ENCODE measurements around the gene GPR78.

The GPR78 gene

GRCh38 chr4:8580321-8581093 is at the start of gene GPR78:
GPR78 (plus strand) TSS chr4:8580392; CDS start chr4:8580983, 591 bp downstream.
- in situ Hi-C loops (cut with MboI; ENCODE audit: low sequenced_read_pairs), result no loop called here

- in situ Hi-C loops (cut with MboI; ENCODE audit: low sequenced_read_pairs), result no loop called here
Measured at GRCh38 chr4:8532245-8532781, 47.9 kb upstream of the GPR78 start.

- in situ Hi-C loops (cut with MboI; ENCODE audit: low sequenced_read_pairs), result no loop called here
Measured at GRCh38 chr4:8533274-8533865, 46.8 kb upstream of the GPR78 start.

GRCh38 chr4:8534129-8534528 is 46.1 kb upstream of the GPR78 start:
- in situ Hi-C loops (cut with MboI; ENCODE audit: low sequenced_read_pairs), result no loop called here

- in situ Hi-C loops (cut with MboI; ENCODE audit: low sequenced_read_pairs), result no loop called here
Measured at GRCh38 chr4:8534611-8535010, 45.6 kb upstream of the GPR78 start.

GRCh38 chr4:8536467-8536866 is 43.7 kb upstream of the GPR78 start:
- in situ Hi-C loops (cut with MboI; ENCODE audit: low sequenced_read_pairs), result no loop called here

GRCh38 chr4:8537041-8537461 is 43.1 kb upstream of the GPR78 start:
- in situ Hi-C loops (cut with MboI; ENCODE audit: low sequenced_read_pairs), result no loop called here

- in situ Hi-C loops (cut with MboI; ENCODE audit: low sequenced_read_pairs), result no loop called here
Measured at GRCh38 chr4:8538076-8538702, 42.0 kb upstream of the GPR78 start.

GRCh38 chr4:8538703-8539567 is 41.3 kb upstream of the GPR78 start:
- in situ Hi-C loops (cut with MboI; ENCODE audit: low sequenced_read_pairs), result no loop called here

GRCh38 chr4:8539661-8540060 is 40.5 kb upstream of the GPR78 start:
- in situ Hi-C loops (cut with MboI; ENCODE audit: low sequenced_read_pairs), result no loop called here

- in situ Hi-C loops (cut with MboI; ENCODE audit: low sequenced_read_pairs), result no loop called here
Measured at GRCh38 chr4:8540072-8540471, 40.1 kb upstream of the GPR78 start.

GRCh38 chr4:8540586-8540985 is 39.6 kb upstream of the GPR78 start:
- in situ Hi-C loops (cut with MboI; ENCODE audit: low sequenced_read_pairs), result no loop called here

GRCh38 chr4:8540991-8541390 is 39.2 kb upstream of the GPR78 start:
- in situ Hi-C loops (cut with MboI; ENCODE audit: low sequenced_read_pairs), result no loop called here

- in situ Hi-C loops (cut with MboI; ENCODE audit: low sequenced_read_pairs), result no loop called here
Measured at GRCh38 chr4:8541981-8542715, 38.0 kb upstream of the GPR78 start.

- in situ Hi-C loops (cut with MboI; ENCODE audit: low sequenced_read_pairs), result no loop called here
Measured at GRCh38 chr4:8542776-8543525, 37.2 kb upstream of the GPR78 start.

- in situ Hi-C loops (cut with MboI; ENCODE audit: low sequenced_read_pairs), result no loop called here
Measured at GRCh38 chr4:8543623-8544022, 36.6 kb upstream of the GPR78 start.

GRCh38 chr4:8544282-8544681 is 35.9 kb upstream of the GPR78 start:
- in situ Hi-C loops (cut with MboI; ENCODE audit: low sequenced_read_pairs), result no loop called here

GRCh38 chr4:8544741-8545438 is 35.3 kb upstream of the GPR78 start:
- in situ Hi-C loops (cut with MboI; ENCODE audit: low sequenced_read_pairs), result no loop called here

GRCh38 chr4:8545439-8545765 is 34.8 kb upstream of the GPR78 start:
- in situ Hi-C loops (cut with MboI; ENCODE audit: low sequenced_read_pairs), result no loop called here

All from hTERT RPE-1 (cell line).